ENCODE results near the gene AP1S3.

The AP1S3 gene

DNA sequence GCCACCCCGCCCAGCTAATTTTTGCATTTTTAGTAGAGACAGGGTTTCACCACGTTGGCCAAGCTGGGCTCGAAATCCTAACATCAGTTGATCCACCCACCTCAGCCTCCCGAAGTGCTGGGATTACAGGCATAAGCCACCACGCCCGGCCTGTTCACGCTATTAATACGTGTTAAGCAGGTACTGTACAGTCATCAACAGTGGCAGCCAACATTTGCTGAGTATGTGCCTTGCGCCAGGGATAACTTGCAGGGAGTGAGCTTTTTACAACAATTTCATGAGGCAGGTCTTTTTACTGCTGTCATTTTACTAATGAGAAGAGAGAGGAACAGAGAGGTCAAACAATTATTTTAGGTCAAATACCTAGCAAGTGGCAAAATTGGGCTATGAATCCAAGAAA lies 115.2 kb downstream of the AP1S3 start:
- DNase-seq (ENCODE audit: low read depth) = no peak

DNA sequence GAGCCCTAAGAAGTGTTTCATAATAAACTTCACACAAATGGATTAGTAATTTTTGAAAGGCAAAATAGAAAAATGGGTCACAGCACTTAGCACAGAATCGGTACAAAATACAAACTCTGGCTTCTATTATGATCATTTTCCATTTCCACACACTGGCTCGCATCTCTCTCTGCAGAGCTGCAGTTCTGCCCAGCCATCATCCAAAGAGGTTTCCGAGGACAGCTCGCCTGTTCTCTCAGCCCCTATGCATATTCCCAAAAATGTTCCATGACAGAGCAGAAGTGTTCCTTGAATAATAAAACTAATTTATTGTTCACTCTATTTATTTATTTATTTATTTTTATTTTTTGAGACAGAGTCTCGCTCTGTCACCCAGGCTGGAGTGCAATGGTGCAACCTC lies 115.6 kb downstream of the AP1S3 start:
- no peak for DNase-seq (ENCODE audit: low read depth)

DNA sequence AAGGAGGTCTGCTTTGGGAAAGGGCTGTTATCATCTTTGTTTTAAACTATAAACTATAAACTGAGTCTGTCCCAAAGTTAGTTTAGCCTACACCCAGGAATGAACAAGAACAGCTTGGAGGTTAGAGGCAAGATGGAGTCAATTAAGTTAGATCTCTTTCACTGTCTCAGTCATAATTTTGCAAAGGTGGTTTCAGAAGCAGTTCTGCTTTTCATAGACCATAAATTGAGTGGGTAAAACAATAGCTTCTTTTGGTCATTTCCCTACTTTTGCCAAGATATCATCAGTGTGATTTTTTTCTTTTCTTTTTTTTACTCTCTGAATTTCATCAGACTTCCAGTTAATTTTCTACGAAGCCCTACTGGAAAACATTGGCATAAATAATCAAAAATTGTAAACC lies 117.0 kb downstream of the AP1S3 start:
- DNase-seq (ENCODE audit: low read depth) = no peak

DNA sequence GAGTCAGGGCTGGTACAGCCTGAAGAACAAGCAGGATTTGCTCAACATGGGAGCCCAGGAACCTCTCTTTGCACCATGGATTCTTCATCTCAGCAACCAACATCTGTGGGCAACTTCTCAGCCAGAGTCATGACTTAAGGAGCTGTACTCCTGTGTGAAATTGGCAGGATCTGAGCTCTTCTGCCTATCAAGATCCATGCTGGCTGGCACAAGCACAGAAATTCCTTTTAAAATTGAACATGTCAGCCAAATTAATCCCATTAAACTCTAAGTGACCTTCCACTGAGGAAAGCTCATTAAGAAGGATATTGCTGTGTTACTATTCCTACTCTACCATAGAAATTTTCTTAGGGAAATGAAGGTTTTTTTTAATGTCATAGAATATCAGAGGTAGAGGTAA lies 124.7 kb downstream of the AP1S3 start:
- no peak for DNase-seq (ENCODE audit: low read depth)

DNA sequence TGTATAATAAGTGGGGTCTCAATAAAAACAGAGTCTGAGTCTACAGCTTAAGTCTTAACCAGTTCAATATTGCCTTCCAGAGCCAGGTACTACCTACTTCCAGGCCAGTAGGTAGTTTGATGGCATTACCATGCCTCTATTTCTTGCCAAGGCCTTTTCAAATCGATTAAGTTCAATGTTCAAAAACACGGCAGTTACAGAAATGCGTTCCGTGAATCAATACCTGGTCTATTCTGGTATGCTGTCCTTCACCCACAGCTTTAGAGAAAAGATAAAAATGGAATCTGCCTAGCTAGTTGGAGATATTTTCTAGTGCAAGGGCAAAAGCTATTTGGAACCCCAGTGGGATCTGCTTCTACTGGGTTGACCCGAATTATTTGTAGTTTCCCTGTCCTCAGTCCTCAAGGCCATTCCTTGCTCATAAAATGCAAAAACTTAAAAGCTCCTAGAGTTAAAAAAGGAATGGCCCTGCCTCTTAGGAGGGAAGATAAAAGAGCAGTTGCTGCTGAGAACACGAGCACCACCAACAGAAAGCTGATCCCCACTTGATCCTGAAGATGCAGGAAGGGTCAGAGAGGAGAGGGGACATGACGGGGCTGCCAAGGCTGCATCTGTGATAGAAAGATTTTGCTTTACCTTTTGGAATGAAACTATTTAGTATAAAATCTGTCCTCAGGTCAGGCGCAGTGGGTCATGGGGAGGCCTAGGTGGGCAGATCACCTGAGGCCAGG lies 125.6 kb downstream of the AP1S3 start:
- DNase-seq (ENCODE audit: low read depth) = no peak

Measured in stromal cell of bone marrow (primary cell).